Cardiac septum (tissue), 1 donor: ENCODE measurements around the gene ZNF793. TPM values are rescaled to one million over a fixed set of nuclear protein-coding genes. Genes with fewer than 3 reads are reported as not detected.

ENCODE experiments used
- DNase-seq: peaks from one replicate; pipeline ENCODE4 v3.0.0-alpha.2; 2020; ENCODE audit warnings: low spot score
- intact Hi-C: fragments of 100-400 bp; cut with DNase I; formaldehyde crosslinking; loops from one replicate; pipeline ENCODE4 v1.14.0; 2022
- long read RNA-seq: library from polyadenylated mRNA; unstranded; transcript quantifications from one replicate; pipeline ENCODE4 v2.0.0, GENCODE V29; 2021
- total RNA-seq: library from RNA; stranded (reverse); fragmentation: NEBNext Ultra II Directional; extraction: Animal tissue kit (Norgen Biotek cat#: 25700); gene quantifications from one replicate; pipeline ENCODE4 v1.2.1, GENCODE V29; 2021
- donor health status: DM: no; HTN: no; CAD: no.

ZNF793 gene
- total RNA-seq, result 8.3 TPM
- long read RNA-seq, partial matches to known transcripts, result 2 of 9 reads
- long read RNA-seq, other reads (novel, unspliced or antisense), result 7 of 9 reads

GRCh38 chr19:37506387-37507166, at the start of gene ZNF793:
Gene ZNF793 (plus strand): TSS chr19:37506939. CDS start chr19:37523440, 16,501 bp downstream.
- DNase-seq, result peak; percentile 90
- intact Hi-C loops, result loop anchor here (1.0 kb wide), 2 partner anchors 39 to 135 kb away; partner anchors contain the start of genes ZNF527 and ZNF569

DNA sequence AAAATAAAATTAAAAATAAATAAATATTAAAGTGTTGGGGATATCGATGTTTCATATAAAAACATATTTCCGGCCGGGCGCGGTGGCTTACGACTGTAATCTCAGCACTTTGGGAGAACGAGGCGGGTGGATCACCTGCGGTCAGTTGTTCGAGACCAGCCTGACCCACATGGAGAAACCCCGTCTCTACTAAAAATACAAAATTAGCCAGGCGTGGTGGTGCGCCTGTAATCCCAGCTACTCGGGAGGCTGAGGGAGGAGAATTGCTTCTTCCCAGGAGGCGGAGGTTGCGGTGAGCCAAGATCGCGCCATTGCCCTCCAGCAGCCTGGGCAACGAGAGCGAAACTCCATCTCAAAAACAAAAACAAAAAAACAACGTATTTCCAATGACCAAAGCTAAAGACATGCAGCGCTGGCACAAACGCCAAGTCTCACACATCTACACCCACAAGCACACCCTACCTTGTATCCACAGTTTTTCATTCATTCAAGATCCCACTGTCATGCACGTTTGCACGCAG, 40.4 kb upstream of the ZNF793 start:
- intact Hi-C loops, result loop anchor here (2.0 to 10.0 kb wide), 4 partner anchors 96 to 779 kb away; partner anchors contain the start of genes ZNF383, ZNF527 and ZNF567
- DNase-seq, result no peak

GRCh38 chr19:37466798-37467607, 39.7 kb upstream of the ZNF793 start, which contains the start of gene ZNF569:
Gene ZNF569 (minus strand): TSS chr19:37467444. CDS start chr19:37444921, 22,523 bp downstream.
- intact Hi-C loops, result loop anchor here (1.0 to 10.0 kb wide), 5 partner anchors 39 to 780 kb away; partner anchors contain the start of genes ZNF383, ZNF527, ZNF567 and ZNF793

GRCh38 chr19:37467608-37468090, 39.1 kb upstream of the ZNF793 start:
- intact Hi-C loops, result loop anchor here (1.0 to 10.0 kb wide), 6 partner anchors 39 to 780 kb away; partner anchors contain the start of genes ZNF383, ZNF527, ZNF567 and ZNF793
- DNase-seq, result no peak

More at GRCh38 chr19:37466798-37467607, 39.7 kb upstream of the ZNF793 start, which contains the start of gene ZNF569:
- DNase-seq, result peak; percentile 94

DNA sequence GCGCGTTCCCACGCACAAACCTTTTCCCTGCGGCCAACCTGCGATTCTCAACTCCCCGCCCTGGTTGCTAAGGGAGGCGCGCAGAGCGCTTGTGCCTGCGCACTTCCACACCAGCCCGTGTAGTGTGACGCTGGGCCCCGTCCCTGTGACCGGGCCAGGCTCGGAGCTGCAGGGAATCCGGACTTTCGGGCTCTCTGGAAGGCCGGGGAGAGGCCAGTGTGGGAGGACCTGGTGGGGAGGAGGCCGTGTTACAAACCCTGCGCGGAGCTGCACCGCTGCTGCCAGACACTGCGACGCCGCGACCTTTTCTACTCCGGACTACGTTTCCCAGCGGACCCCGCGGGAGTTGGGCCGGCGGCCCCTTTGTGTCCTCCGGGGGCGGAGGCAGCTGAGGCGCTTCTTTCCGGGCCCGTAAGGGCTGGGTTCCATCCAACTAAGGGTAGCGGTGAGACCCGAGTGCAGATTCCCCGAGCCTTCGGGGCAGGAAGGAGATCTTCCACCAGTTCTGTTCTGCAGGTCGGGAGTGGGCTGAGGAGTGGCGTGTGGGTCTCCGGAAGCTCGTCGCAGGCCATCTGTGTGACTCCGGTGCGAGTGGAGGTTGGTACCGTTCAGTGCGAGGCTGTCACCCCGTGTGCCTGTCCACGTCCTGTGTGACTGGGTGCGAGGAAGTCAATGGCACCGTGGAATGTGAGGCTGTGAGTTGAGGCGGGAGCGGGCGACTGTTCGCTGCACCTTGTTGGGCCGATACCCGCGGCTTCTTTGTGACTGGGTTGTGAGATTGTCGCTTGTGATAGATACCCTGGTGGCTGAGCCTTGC, 37.6 kb upstream of the ZNF793 start, which contains the start of gene ZNF570:
ZNF570 (plus strand) TSS at position 396 of the 817 bp plus-strand sequence. CDS start 999 bp downstream, outside the sequence.
- peak; percentile 94 for DNase-seq
- intact Hi-C loops, result loop anchor here (2.0 to 10.0 kb wide), 4 partner anchors 124 to 782 kb away; partner anchors contain the start of genes ZNF383 and ZNF567

- DNase-seq, result no peak
- intact Hi-C loops, result no loop called here
Measured at GRCh38 chr19:37470216-37470615, 36.5 kb upstream of the ZNF793 start.

GRCh38 chr19:37472165-37472564, 34.6 kb upstream of the ZNF793 start:
- DNase-seq, result no peak
- intact Hi-C loops, result no loop called here

- no peak for DNase-seq
- intact Hi-C loops, result no loop called here
Measured at GRCh38 chr19:37484406-37485168, 22.2 kb upstream of the ZNF793 start.

- intact Hi-C loops, result no loop called here
- no peak for DNase-seq
Measured at GRCh38 chr19:37492213-37492612, 14.5 kb upstream of the ZNF793 start.

- DNase-seq, result no peak
- intact Hi-C loops, result loop anchor here (1.0 kb wide), 2 partner anchors 39 to 135 kb away; partner anchors contain the start of genes ZNF527 and ZNF569
Measured at GRCh38 chr19:37505958-37506386, 767 bp upstream of the ZNF793 start.

DNA sequence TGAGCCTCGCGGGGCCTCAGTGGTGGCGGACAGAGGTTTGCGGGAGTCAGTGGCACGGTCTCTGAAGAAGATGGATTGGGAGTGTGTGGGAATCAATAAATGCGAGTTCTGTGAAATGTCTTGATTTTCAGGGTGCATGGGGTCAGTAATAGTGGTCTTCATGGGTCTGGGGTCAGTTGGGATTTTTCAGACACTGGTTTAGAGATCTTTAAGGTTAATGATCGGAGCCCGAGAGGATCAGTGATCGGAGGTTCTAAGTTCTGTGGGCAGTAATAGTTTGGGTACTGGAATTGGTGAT, 377 bp downstream of the ZNF793 start:
- intact Hi-C loops, result no loop called here

DNA sequence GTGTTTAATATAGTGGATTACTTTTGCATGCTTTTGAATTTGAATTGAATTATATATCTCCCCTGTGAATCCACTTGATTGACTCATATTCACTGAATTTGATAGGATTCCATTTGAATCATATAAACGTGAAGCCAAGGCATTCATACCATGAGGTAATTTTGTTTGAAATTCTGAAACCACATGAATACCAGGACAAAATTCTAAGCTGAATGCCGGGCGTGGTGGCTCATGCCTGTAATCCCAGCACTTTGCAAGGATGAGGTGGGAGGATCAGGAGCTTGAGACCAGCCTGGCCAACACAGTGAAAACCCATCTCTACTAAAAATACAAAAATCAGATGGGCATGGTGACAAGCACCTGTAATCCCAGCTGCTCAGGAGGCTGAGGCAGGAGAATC, 4.4 kb downstream of the ZNF793 start:
- no peak for DNase-seq
- intact Hi-C loops, result no loop called here

More for the DNA sequence above, 377 bp downstream of the ZNF793 start:
- no peak for DNase-seq

DNA sequence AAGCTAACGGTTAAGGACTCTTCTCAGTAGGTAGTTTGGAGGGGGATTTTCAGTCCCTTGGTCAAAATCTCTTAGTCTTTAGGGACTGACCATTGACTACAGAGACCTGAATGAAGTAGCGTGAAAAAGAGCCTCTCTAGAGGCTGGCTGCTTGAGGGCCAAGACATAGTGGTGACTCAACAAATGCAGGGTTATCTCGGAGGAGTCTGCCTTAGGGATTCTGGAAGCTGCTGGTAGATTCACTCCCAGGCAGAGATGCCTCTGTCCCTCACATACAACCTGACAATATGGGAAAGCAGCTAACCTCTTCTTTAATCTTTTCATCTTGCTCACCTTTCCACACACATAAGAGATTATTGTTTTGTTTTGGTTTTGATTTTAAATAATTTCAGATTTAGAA, 5.1 kb downstream of the ZNF793 start:
- no peak for DNase-seq
- intact Hi-C loops, result no loop called here

DNA sequence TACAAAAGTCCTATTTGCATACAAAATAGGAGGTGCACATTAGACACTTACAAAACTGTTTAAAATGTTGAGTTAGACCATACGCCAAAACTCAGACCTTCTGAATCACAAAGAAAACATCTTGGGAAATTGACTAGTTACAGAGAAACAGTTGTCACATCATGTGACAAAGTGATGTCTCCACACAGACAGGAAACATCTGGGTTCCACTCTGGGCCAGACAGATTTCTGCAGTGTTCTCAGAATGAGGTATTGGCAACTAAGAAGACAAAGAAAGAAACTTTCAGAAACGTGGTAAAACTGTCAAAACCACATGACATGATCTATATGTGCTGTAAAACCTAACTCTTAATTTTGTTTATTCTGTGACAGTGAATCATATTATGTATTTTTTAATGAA, 6.7 kb downstream of the ZNF793 start:
- intact Hi-C loops, result no loop called here
- no peak for DNase-seq

GRCh38 chr19:37519890-37520289, 13.2 kb downstream of the ZNF793 start:
- intact Hi-C loops, result no loop called here
- DNase-seq, result no peak

GRCh38 chr19:37537391-37537947, 30.7 kb downstream of the ZNF793 start:
- intact Hi-C loops, result no loop called here
- no peak for DNase-seq
